ENCODE data around the gene CCDC97.
"Not testable (repeated sequence)": the region's sequence is repeated elsewhere in the genome, so short reads cannot be mapped to it uniquely, and the experiment has no call there.

The CCDC97 gene

GRCh38 chr19:41288673-41289530 lies 21.1 kb upstream of the CCDC97 start:
- DNase-seq (no peak), ATAC-seq (no peak)
- peaks cover 45% of the 10 kb centered on the region for H3K36me3 Mint-ChIP-seq (ENCODE audit: low read depth)
- H3K27ac Mint-ChIP-seq, result no peak overlapping the region
- H3K27me3 Mint-ChIP-seq, result no peaks in the 10 kb centered on the region
- peaks cover 1% of the 10 kb centered on the region for H3K4me1 Mint-ChIP-seq
- no peak overlapping the region for H3K4me3 Mint-ChIP-seq
- no peaks in the 10 kb centered on the region for H3K9me3 Mint-ChIP-seq

- not testable (repeated sequence) for H3K4me1 Mint-ChIP-seq, H3K27ac Mint-ChIP-seq, H3K27me3 Mint-ChIP-seq, DNase-seq, H3K4me3 Mint-ChIP-seq, H3K9me3 Mint-ChIP-seq, ATAC-seq
- peaks cover 50% of the 10 kb centered on the region for H3K36me3 Mint-ChIP-seq (ENCODE audit: low read depth)
Measured at GRCh38 chr19:41289814-41290213, 20.2 kb upstream of the CCDC97 start.

- no peak overlapping the region for H3K27ac Mint-ChIP-seq
- H3K4me3 Mint-ChIP-seq, result no peak overlapping the region
- DNase-seq (no peak), ATAC-seq (no peak)
- no peaks in the 10 kb centered on the region for H3K27me3 Mint-ChIP-seq
- H3K36me3 Mint-ChIP-seq (ENCODE audit: low read depth), result peaks cover 73% of the 10 kb centered on the region
- H3K4me1 Mint-ChIP-seq, result peaks cover 44% of the 10 kb centered on the region
- H3K9me3 Mint-ChIP-seq, result no peaks in the 10 kb centered on the region
Measured at GRCh38 chr19:41294393-41294792, 15.6 kb upstream of the CCDC97 start.

- no peaks in the 10 kb centered on the region for H3K9me3 Mint-ChIP-seq
- H3K36me3 Mint-ChIP-seq (ENCODE audit: low read depth), result peaks cover 80% of the 10 kb centered on the region
- H3K4me1 Mint-ChIP-seq, result peaks cover 55% of the 10 kb centered on the region
Measured at GRCh38 chr19:41295499-41295898, 14.5 kb upstream of the CCDC97 start.

GRCh38 chr19:41296433-41296871 lies 13.5 kb upstream of the CCDC97 start:
- DNase-seq (no peak), ATAC-seq (peak; percentile 4)

More at GRCh38 chr19:41295499-41295898, 14.5 kb upstream of the CCDC97 start:
- peak overlapping the region; percentile 85 for H3K27ac Mint-ChIP-seq
- ATAC-seq, result no peak
- no peaks in the 10 kb centered on the region for H3K27me3 Mint-ChIP-seq
- no peak for DNase-seq
- no peak overlapping the region for H3K4me3 Mint-ChIP-seq

GRCh38 chr19:41297628-41298347 lies 12.2 kb upstream of the CCDC97 start:
- Mint-ChIP-seq H3K4me3 (peak overlapping the region; percentile 10), H3K27ac (peak overlapping the region; percentile 85), H3K27me3 (no peaks in the 10 kb centered on the region), H3K36me3 (ENCODE audit: low read depth) (peaks cover 84% of the 10 kb centered on the region), H3K4me1 (peaks cover 78% of the 10 kb centered on the region), H3K9me3 (no peaks in the 10 kb centered on the region)
- ATAC-seq (peak; percentile 26), DNase-seq (no peak)

More at GRCh38 chr19:41296433-41296871, 13.5 kb upstream of the CCDC97 start:
- no peaks in the 10 kb centered on the region for H3K9me3 Mint-ChIP-seq
- peaks cover 83% of the 10 kb centered on the region for H3K36me3 Mint-ChIP-seq (ENCODE audit: low read depth)
- no peaks in the 10 kb centered on the region for H3K27me3 Mint-ChIP-seq
- peak overlapping the region; percentile 85 for H3K27ac Mint-ChIP-seq
- H3K4me3 Mint-ChIP-seq, result no peak overlapping the region
- peaks cover 65% of the 10 kb centered on the region for H3K4me1 Mint-ChIP-seq

GRCh38 chr19:41298348-41298964 lies 11.5 kb upstream of the CCDC97 start:
- no peak overlapping the region for H3K4me3 Mint-ChIP-seq
- H3K27ac Mint-ChIP-seq, result peak overlapping the region; percentile 88
- peaks cover 85% of the 10 kb centered on the region for H3K36me3 Mint-ChIP-seq (ENCODE audit: low read depth)

GRCh38 chr19:41299046-41299754 lies 10.8 kb upstream of the CCDC97 start:
- DNase-seq, result no peak
- Mint-ChIP-seq H3K4me3 (no peak overlapping the region), H3K36me3 (ENCODE audit: low read depth) (peaks cover 85% of the 10 kb centered on the region), H3K27me3 (no peaks in the 10 kb centered on the region), H3K4me1 (peaks cover 92% of the 10 kb centered on the region), H3K27ac (peak overlapping the region; percentile 88), H3K9me3 (no peaks in the 10 kb centered on the region)
- ATAC-seq, result no peak

More at GRCh38 chr19:41298348-41298964, 11.5 kb upstream of the CCDC97 start:
- ATAC-seq, result peak; percentile 57
- DNase-seq, result peak; percentile 49
- H3K27me3 Mint-ChIP-seq, result no peaks in the 10 kb centered on the region
- H3K9me3 Mint-ChIP-seq, result no peaks in the 10 kb centered on the region
- H3K4me1 Mint-ChIP-seq, result peaks cover 85% of the 10 kb centered on the region

- H3K9me3 Mint-ChIP-seq, result no peaks in the 10 kb centered on the region
- DNase-seq, result no peak
- H3K36me3 Mint-ChIP-seq (ENCODE audit: low read depth), result peaks cover 85% of the 10 kb centered on the region
- H3K27ac Mint-ChIP-seq, result peak overlapping the region; percentile 39
- H3K27me3 Mint-ChIP-seq, result no peaks in the 10 kb centered on the region
- no peak for ATAC-seq
- no peak overlapping the region for H3K4me3 Mint-ChIP-seq
- peaks cover 98% of the 10 kb centered on the region for H3K4me1 Mint-ChIP-seq
Measured at GRCh38 chr19:41299755-41300089, 10.2 kb upstream of the CCDC97 start.

GRCh38 chr19:41300555-41300954 lies 9.4 kb upstream of the CCDC97 start:
- no peak for ATAC-seq
- Mint-ChIP-seq H3K27ac (peak overlapping the region; percentile 15), H3K36me3 (ENCODE audit: low read depth) (peaks cover 84% of the 10 kb centered on the region), H3K9me3 (no peaks in the 10 kb centered on the region), H3K4me3 (no peak overlapping the region), H3K4me1 (peaks cover 100% of the 10 kb centered on the region), H3K27me3 (no peaks in the 10 kb centered on the region)
- no peak for DNase-seq

- H3K4me1 Mint-ChIP-seq, result peaks cover 98% of the 10 kb centered on the region
- peak; percentile 80 for DNase-seq
Measured at GRCh38 chr19:41302624-41303351, 7.2 kb upstream of the CCDC97 start.

GRCh38 chr19:41303954-41304353 lies 6.0 kb upstream of the CCDC97 start:
- Mint-ChIP-seq H3K27ac (peak overlapping the region; percentile 69), H3K36me3 (ENCODE audit: low read depth) (peaks cover 73% of the 10 kb centered on the region), H3K4me3 (no peak overlapping the region), H3K27me3 (no peaks in the 10 kb centered on the region), H3K9me3 (no peaks in the 10 kb centered on the region), H3K4me1 (peaks cover 98% of the 10 kb centered on the region)
- no peak for DNase-seq
- ATAC-seq, result no peak

More at GRCh38 chr19:41302624-41303351, 7.2 kb upstream of the CCDC97 start:
- Mint-ChIP-seq H3K36me3 (ENCODE audit: low read depth) (peaks cover 81% of the 10 kb centered on the region), H3K27ac (peak overlapping the region; percentile 97), H3K9me3 (no peaks in the 10 kb centered on the region), H3K4me3 (peak overlapping the region; percentile 58), H3K27me3 (no peaks in the 10 kb centered on the region)
- peak; percentile 71 for ATAC-seq

- peak overlapping the region; percentile 53 for H3K27ac Mint-ChIP-seq
- no peaks in the 10 kb centered on the region for H3K9me3 Mint-ChIP-seq
- H3K4me3 Mint-ChIP-seq, result no peak overlapping the region
- DNase-seq (no peak), ATAC-seq (no peak)
- H3K36me3 Mint-ChIP-seq (ENCODE audit: low read depth), result peaks cover 64% of the 10 kb centered on the region
- no peaks in the 10 kb centered on the region for H3K27me3 Mint-ChIP-seq
- peaks cover 97% of the 10 kb centered on the region for H3K4me1 Mint-ChIP-seq
Measured at GRCh38 chr19:41304706-41305483, 5.1 kb upstream of the CCDC97 start.
